T-helper 17 cell (primary cell): ENCODE results near the gene BTBD2. TPM values are rescaled to one million over a fixed set of nuclear protein-coding genes. Genes with fewer than 3 reads are reported as not detected.

Experiments
- ATAC-seq: fragments of 150-1000 bp; cut with Tn5 transposase; 2 replicates; pipeline ENCODE4 v1.10.0; 2021; ENCODE audit warnings: mild to moderate bottlenecking, moderate library complexity
- DNase-seq, 3 donors: peaks; one replicate each; pipeline versions ENCODE4 v3.0.0 to v3.0.0-alpha.2; 2020 to 2021
- H3K9me3 ChIP-seq: one replicate; pipeline ENCODE4 v1.7.0; 2013; ENCODE audit warnings: low read length, mild to moderate bottlenecking; ENCODE audit not compliant: control insufficient read depth, poor library complexity, severe bottlenecking
- H3K27ac Mint-ChIP-seq: one replicate; pipeline ENCODE4 v1.8.0; 2022; ENCODE audit warnings: mild to moderate bottlenecking, moderate library complexity, mixed read lengths
- H3K27me3 Mint-ChIP-seq: one replicate; pipeline ENCODE4 v1.8.0; 2022; ENCODE audit warnings: mixed read lengths
- H3K36me3 Mint-ChIP-seq: one replicate; pipeline ENCODE4 v1.8.0; 2022; ENCODE audit warnings: low read depth, mixed read lengths
- H3K4me1 Mint-ChIP-seq: one replicate; pipeline ENCODE4 v1.8.0; 2022; ENCODE audit warnings: mild to moderate bottlenecking, mixed read lengths
- H3K4me3 Mint-ChIP-seq: one replicate; pipeline ENCODE4 v1.8.0; 2022; ENCODE audit warnings: mild to moderate bottlenecking, moderate library complexity, mixed read lengths
- total RNA-seq, 4 donors: library from RNA in 2 of 4; stranded (reverse) in 2 of 4; gene quantifications; one replicate each; pipeline ENCODE4 v1.2.3 and lab custom pipeline; 2022 to 2026

BTBD2 gene
- total RNA-seq, 2 donors from 2014 or later: 53.4 to 64.6 TPM

GRCh38 chr19:1943661-1944087 is 71.8 kb downstream of the BTBD2 start:
- DNase-seq: no peak
- Mint-ChIP-seq H3K36me3 (peaks cover 4% of the 10 kb centered on the region), H3K4me1 (peaks cover 26% of the 10 kb centered on the region), H3K27ac (peak overlapping the region; percentile 95), H3K27me3 (no peaks in the 10 kb centered on the region), H3K4me3 (peak overlapping the region; percentile 97)
- no peaks in the 10 kb centered on the region for H3K9me3 ChIP-seq
- no peak for ATAC-seq

GRCh38 chr19:1942934-1943555 is 72.5 kb downstream of the BTBD2 start:
- H3K4me1 Mint-ChIP-seq: peaks cover 24% of the 10 kb centered on the region
- peak overlapping the region; percentile 95 for H3K27ac Mint-ChIP-seq
- no peaks in the 10 kb centered on the region for H3K27me3 Mint-ChIP-seq
- H3K9me3 ChIP-seq: no peaks in the 10 kb centered on the region
- DNase-seq: no peak
- no peak for ATAC-seq
- peak overlapping the region; percentile 97 for H3K4me3 Mint-ChIP-seq
- peaks cover 4% of the 10 kb centered on the region for H3K36me3 Mint-ChIP-seq

GRCh38 chr19:1942078-1942933 is 73.2 kb downstream of the BTBD2 start:
- no peaks in the 10 kb centered on the region for H3K27me3 Mint-ChIP-seq
- H3K9me3 ChIP-seq: no peaks in the 10 kb centered on the region
- DNase-seq (peak; percentile 69 to 81 (median 74)), ATAC-seq (peak; percentile 57)
- H3K4me3 Mint-ChIP-seq: peak overlapping the region; percentile 97
- H3K4me1 Mint-ChIP-seq: peaks cover 24% of the 10 kb centered on the region
- peak overlapping the region; percentile 95 for H3K27ac Mint-ChIP-seq
- peaks cover 4% of the 10 kb centered on the region for H3K36me3 Mint-ChIP-seq

- H3K9me3 ChIP-seq: no peaks in the 10 kb centered on the region
- ATAC-seq (no peak), DNase-seq (no peak)
- no peaks in the 10 kb centered on the region for H3K27me3 Mint-ChIP-seq
- peaks cover 29% of the 10 kb centered on the region for H3K4me1 Mint-ChIP-seq
- H3K27ac Mint-ChIP-seq: peak within 1 kb of the TSS; percentile 98
- peak within 1 kb of the TSS; percentile 97 for H3K4me3 Mint-ChIP-seq
- peaks cover 7% of the 10 kb centered on the region for H3K36me3 Mint-ChIP-seq
These were observed 74.1 kb downstream of the BTBD2 start, which contains the start of gene CSNK1G2 for GRCh38 chr19:1941146-1942077. Gene CSNK1G2, plus strand, starts transcription at chr19:1941172. Its CDS starts 28,601 bp downstream, at chr19:1969773.

- no peak for ATAC-seq
- H3K4me3 Mint-ChIP-seq: no peak overlapping the region
- no peak for DNase-seq
- H3K4me1 Mint-ChIP-seq: peaks cover 26% of the 10 kb centered on the region
- H3K9me3 ChIP-seq: no peaks in the 10 kb centered on the region
- H3K27me3 Mint-ChIP-seq: no peaks in the 10 kb centered on the region
- peaks cover 7% of the 10 kb centered on the region for H3K36me3 Mint-ChIP-seq
- H3K27ac Mint-ChIP-seq: no peak overlapping the region
These were observed 77.4 kb downstream of the BTBD2 start for GRCh38 chr19:1938071-1938470.

- Mint-ChIP-seq H3K4me1 (peaks cover 22% of the 10 kb centered on the region), H3K36me3 (peaks cover 7% of the 10 kb centered on the region), H3K4me3 (no peak overlapping the region), H3K27me3 (no peaks in the 10 kb centered on the region), H3K27ac (peak overlapping the region; percentile 69)
- no peaks in the 10 kb centered on the region for H3K9me3 ChIP-seq
- ATAC-seq (no peak), DNase-seq (no peak)
These were observed 78.5 kb downstream of the BTBD2 start for GRCh38 chr19:1936916-1937610.

- Mint-ChIP-seq H3K36me3 (peaks cover 3% of the 10 kb centered on the region), H3K27ac (peak overlapping the region; percentile 69), H3K27me3 (no peaks in the 10 kb centered on the region), H3K4me1 (peaks cover 22% of the 10 kb centered on the region), H3K4me3 (no peak overlapping the region)
- no peaks in the 10 kb centered on the region for H3K9me3 ChIP-seq
- no peak for DNase-seq
- ATAC-seq: no peak
These were observed 79.1 kb downstream of the BTBD2 start for GRCh38 chr19:1936430-1936829.

GRCh38 chr19:1935484-1936208 is 79.9 kb downstream of the BTBD2 start:
- no peak overlapping the region for H3K27ac Mint-ChIP-seq
- DNase-seq (no peak), ATAC-seq (no peak)
- peaks cover 3% of the 10 kb centered on the region for H3K36me3 Mint-ChIP-seq
- H3K9me3 ChIP-seq: no peaks in the 10 kb centered on the region
- no peak overlapping the region for H3K4me3 Mint-ChIP-seq
- no peaks in the 10 kb centered on the region for H3K27me3 Mint-ChIP-seq
- H3K4me1 Mint-ChIP-seq: peaks cover 22% of the 10 kb centered on the region

Other genes starting within 250 kb of the BTBD2 start
- 1 to 10 TPM; 4.6 to 6.0 TPM for gene ATP8B3, start 203.4 kb downstream of the BTBD2 start, total RNA-seq
- gene REXO1, start 167.2 kb downstream of the BTBD2 start, total RNA-seq: 100 to 1,000 TPM in 1 of 2 donors, 10 to 100 TPM in 1; 98.7 to 107 TPM
- 10 to 100 TPM; 37.9 to 46.5 TPM for gene KLF16, start 152.1 kb downstream of the BTBD2 start, total RNA-seq
- gene ABHD17A, start 130.2 kb downstream of the BTBD2 start, total RNA-seq: 100 to 1,000 TPM; 121 to 125 TPM
- gene ADAT3, start 110.3 kb downstream of the BTBD2 start, total RNA-seq: 1 to 10 TPM; 6.4 to 8.5 TPM
- 10 to 100 TPM; 19.2 to 20.7 TPM for gene SCAMP4, start 110.3 kb downstream of the BTBD2 start, total RNA-seq
- gene CSNK1G2, start 74.5 kb downstream of the BTBD2 start, total RNA-seq: 100 to 1,000 TPM; 110 to 117 TPM
- 100 to 1,000 TPM; 256 to 288 TPM for gene MKNK2, start 35.5 kb upstream of the BTBD2 start, total RNA-seq
- gene MOB3A, start 80.6 kb upstream of the BTBD2 start, total RNA-seq: 100 to 1,000 TPM; 108 to 162 TPM
- 10 to 100 TPM; 12.3 to 19.8 TPM for gene IZUMO4, start 81.2 kb upstream of the BTBD2 start, total RNA-seq
- 10 to 100 TPM; 82.2 to 86.0 TPM for gene AP3D1, start 135.9 kb upstream of the BTBD2 start, total RNA-seq
- 10 to 100 TPM; 32.3 to 42.1 TPM for gene DOT1L, start 148.2 kb upstream of the BTBD2 start, total RNA-seq
- 10 to 100 TPM; 38.6 to 40.2 TPM for gene PLEKHJ1, start 220.6 kb upstream of the BTBD2 start, total RNA-seq
- gene SF3A2, start 221.1 kb upstream of the BTBD2 start, total RNA-seq: 100 to 1,000 TPM; 119 to 135 TPM
- gene AMH, start 233.6 kb upstream of the BTBD2 start, total RNA-seq: 1 to 10 TPM in 1 of 2 donors, under 1 TPM in 1; 0.50 to 2.7 TPM
- 1 to 10 TPM in 1 of 2 donors, under 1 TPM in 1; 0.55 to 1.0 TPM for gene JSRP1, start 240.7 kb upstream of the BTBD2 start, total RNA-seq